H1 (cell line): ENCODE results near the gene ADGRL3. TPM values are rescaled to one million over a fixed set of nuclear protein-coding genes. Genes with fewer than 3 reads are reported as not detected.

Experiments used
- POLR2AphosphoS5 ChIP-seq: IDR thresholded peaks from 2 replicates; pipeline ENCODE4 v1.6.1; 2011; ENCODE audit warnings: low read depth, low read length
- SIRT6 ChIP-seq: IDR thresholded peaks from one replicate; pipeline ENCODE4 v1.7.1; 2012; ENCODE audit warnings: low read length, inconsistent platforms
- SIX5 ChIP-seq: IDR thresholded peaks from 2 replicates; pipeline ENCODE4 v1.6.1; 2011; ENCODE audit warnings: mild to moderate bottlenecking, low read depth, low read length
- SP4 ChIP-seq: IDR thresholded peaks from 2 replicates; pipeline ENCODE4 v1.6.1; 2012; ENCODE audit warnings: low read length, inconsistent platforms
- TCF12 ChIP-seq: IDR thresholded peaks from 2 replicates; pipeline ENCODE4 v1.6.1; 2011; ENCODE audit warnings: low read depth, mild to moderate bottlenecking, low read length
- TEAD4 ChIP-seq: IDR thresholded peaks from 2 replicates; pipeline ENCODE4 v1.6.1; 2012; ENCODE audit warnings: low read depth, low read length, inconsistent platforms, mixed read lengths
- polyA plus RNA-seq, 7 experiments: library from polyadenylated mRNA; depleted of rRNA in 3 of 7; stranded (reverse) in 5 of 7; unstranded in 2 of 7; fragments of >200 nt in 5 of 7; fragments of 200-250 nt in 2 of 7; gene quantifications; 1 replicate in 5 of 7; 2 replicates in 1 of 7; 4 replicates in 1 of 7; pipeline versions ENCODE4 v1.2.1 to v1.2.3, GENCODE V29; 2011 to 2013; ENCODE audit warnings: missing spikeins in 2 of 7, mixed read lengths in 2 of 7
- total RNA-seq: library from RNA; stranded (reverse); fragmentation: NEBNext Ultra II Directional; extraction: Animal tissue kit (Norgen Biotek cat#: 25700); gene quantifications from 2 replicates; pipeline ENCODE4 v1.2.1, GENCODE V29; 2021

ADGRL3 gene
- total and polyA plus RNA-seq, 2 of the 8 experiments (the other 6 are each of a cell fraction or from before 2014, with no cell fraction given) = 6.6 to 13.0 TPM

GRCh38 chr4:61401771-61402170 is 201.6 kb downstream of the ADGRL3 start (continued):
- TF ChIP-seq TCF12 (no peak), SIX5 (no peak), TEAD4 (no peak), SP4 (no peak), SIRT6 (no peak), POLR2AphosphoS5 (no peak)
- TF ChIP-seq, all 59 proteins: peak for 0
